ENCODE results near the gene MASTL. TPM values are rescaled to one million over a fixed set of nuclear protein-coding genes. Genes with fewer than 3 reads are reported as not detected.

MASTL gene
- total RNA-seq, 4 donors from 2014 or later = 3.8 to 13.8 (median 7.5) TPM

GRCh38 chr10:27235706-27236105 is 80.6 kb downstream of the MASTL start:
- intact Hi-C loops (cut with DNase I) = no loop called here
- WGBS, 2 donors = 75 to 92% methylated on average over 1 of the region's 1 CpG
- Histone ChIP-seq H3K27ac (no peak overlapping the region), H3K27me3 (no peaks in the 10 kb centered on the region), H3K4me1 (peaks cover 0 to 44% (median 6%) of the 10 kb centered on the region in 3 donors), H3K36me3 (peaks cover 0 to 32% (median 0%) of the 10 kb centered on the region in 3 donors), H3K4me3 (no peak overlapping the region), H3K9me3 (no peaks in the 10 kb centered on the region)
- DNase-seq = no peak
- TF ChIP-seq CTCF (IDR thresholded peaks at IDR 0.05) = no peak
- TF ChIP-seq POLR2A (IDR thresholded peaks at IDR 0.05) = no peak

Small RNA genes lying within 50 kb of the gene (small RNA-seq; reads per million reads assigned to genes)
- gene RNU2-24P = 0 to 0.14 (median 0) reads per million in 4 donors
- 0 reads per million in 4 donors for gene RNU7-12P

Other genes starting within 250 kb of the MASTL start
- 1 to 10 TPM; 2.5 to 6.9 (median 5.0) TPM for gene ANKRD26, start 54.9 kb upstream of the MASTL start, total RNA-seq
- gene YME1L1, start 968 bp upstream of the MASTL start, total RNA-seq = 10 to 100 TPM; 45.1 to 78.5 (median 67.3) TPM
- 10 to 100 TPM; 10.4 to 27.0 (median 12.6) TPM for gene ACBD5, start 85.4 kb downstream of the MASTL start, total RNA-seq

Data from esophagus squamous epithelium (tissue), 5 donors.